HFF-Myc (cell line): ENCODE measurements around the gene TRRAP.

Experiments
- DNase-seq: peaks from one replicate; pipeline ENCODE4 v3.0.0-alpha.2; 2011; ENCODE audit warnings: low read depth; ENCODE audit errors: extremely low read depth
- H3K4me3 ChIP-seq: replicated peaks from 2 replicates; pipeline ENCODE4 v1.5.1; 2011; ENCODE audit warnings: low read depth, mild to moderate bottlenecking, control low read depth, low read length
- CTCF ChIP-seq: IDR thresholded peaks from 2 replicates; pipeline ENCODE4 v1.5.1; 2012; ENCODE audit warnings: mild to moderate bottlenecking, low read depth, low read length, control low read depth; ENCODE audit errors: missing control alignments

Gene TRRAP

DNA sequence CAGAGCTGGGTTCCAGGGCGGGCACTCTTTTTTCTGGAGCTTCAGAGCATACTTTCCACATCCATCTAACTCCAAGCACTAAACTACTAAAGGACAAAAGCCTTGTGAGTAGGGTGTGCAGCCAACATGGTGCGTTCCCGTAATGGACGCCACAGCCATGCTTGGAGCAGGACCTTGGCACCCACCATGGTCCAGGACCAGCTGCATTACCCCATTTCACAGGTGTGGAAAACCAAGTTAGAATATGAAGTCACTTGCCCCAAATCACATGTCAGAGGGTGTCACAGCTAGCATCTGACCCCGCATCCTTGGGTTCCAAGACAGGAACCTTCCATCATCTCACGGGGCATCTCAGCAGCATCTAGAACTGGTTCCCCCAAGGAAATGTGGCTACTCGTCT lies 153.2 kb downstream of the TRRAP start:
- H3K4me3 ChIP-seq = no peak overlapping the region
- no peak for DNase-seq
- no peak for TF ChIP-seq CTCF

GRCh38 chr7:99032928-99033327 lies 154.6 kb downstream of the TRRAP start:
- no peak overlapping the region for H3K4me3 ChIP-seq
- no peak for TF ChIP-seq CTCF
- DNase-seq = no peak

GRCh38 chr7:99033765-99034164 lies 155.4 kb downstream of the TRRAP start:
- no peak overlapping the region for H3K4me3 ChIP-seq
- TF ChIP-seq CTCF = no peak
- DNase-seq = no peak

GRCh38 chr7:99034932-99035722 lies 156.8 kb downstream of the TRRAP start:
- no peak overlapping the region for H3K4me3 ChIP-seq
- TF ChIP-seq CTCF = no peak
- no peak for DNase-seq

GRCh38 chr7:99035723-99036545 lies 157.6 kb downstream of the TRRAP start:
- no peak for TF ChIP-seq CTCF
- DNase-seq = no peak

GRCh38 chr7:99036546-99037111 lies 158.3 kb downstream of the TRRAP start:
- H3K4me3 ChIP-seq = no peak overlapping the region
- peak; percentile 43 for TF ChIP-seq CTCF
- DNase-seq = no peak

More at GRCh38 chr7:99035723-99036545, 157.6 kb downstream of the TRRAP start:
- no peak overlapping the region for H3K4me3 ChIP-seq
